ENCODE results near the gene MYH1.

- TF ChIP-seq EZH2 (IDR thresholded peaks at IDR 0.05; ENCODE audit: insufficient read depth, low read length): no peak
- TF ChIP-seq, protein P1, sequence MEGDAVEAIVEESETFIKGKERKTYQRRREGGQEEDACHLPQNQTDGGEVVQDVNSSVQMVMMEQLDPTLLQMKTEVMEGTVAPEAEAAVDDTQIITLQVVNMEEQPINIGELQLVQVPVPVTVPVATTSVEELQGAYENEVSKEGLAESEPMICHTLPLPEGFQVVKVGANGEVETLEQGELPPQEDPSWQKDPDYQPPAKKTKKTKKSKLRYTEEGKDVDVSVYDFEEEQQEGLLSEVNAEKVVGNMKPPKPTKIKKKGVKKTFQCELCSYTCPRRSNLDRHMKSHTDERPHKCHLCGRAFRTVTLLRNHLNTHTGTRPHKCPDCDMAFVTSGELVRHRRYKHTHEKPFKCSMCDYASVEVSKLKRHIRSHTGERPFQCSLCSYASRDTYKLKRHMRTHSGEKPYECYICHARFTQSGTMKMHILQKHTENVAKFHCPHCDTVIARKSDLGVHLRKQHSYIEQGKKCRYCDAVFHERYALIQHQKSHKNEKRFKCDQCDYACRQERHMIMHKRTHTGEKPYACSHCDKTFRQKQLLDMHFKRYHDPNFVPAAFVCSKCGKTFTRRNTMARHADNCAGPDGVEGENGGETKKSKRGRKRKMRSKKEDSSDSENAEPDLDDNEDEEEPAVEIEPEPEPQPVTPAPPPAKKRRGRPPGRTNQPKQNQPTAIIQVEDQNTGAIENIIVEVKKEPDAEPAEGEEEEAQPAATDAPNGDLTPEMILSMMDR (IDR thresholded peaks at IDR 0.05; ENCODE audit: insufficient read depth, low read depth, low read length): no peak
Measured at GRCh38 chr17:10526517-10526916, 8.2 kb upstream of the MYH1 start.

Measured in astrocyte (in vitro differentiated cells and primary cell).